ENCODE measurements around the gene CHAT. TPM values are rescaled to one million over a fixed set of nuclear protein-coding genes. Genes with fewer than 3 reads are reported as not detected.

CHAT gene
- total RNA-seq (2022; extraction: Qiagen RNA extraction): not detected in 5 replicates

DNA sequence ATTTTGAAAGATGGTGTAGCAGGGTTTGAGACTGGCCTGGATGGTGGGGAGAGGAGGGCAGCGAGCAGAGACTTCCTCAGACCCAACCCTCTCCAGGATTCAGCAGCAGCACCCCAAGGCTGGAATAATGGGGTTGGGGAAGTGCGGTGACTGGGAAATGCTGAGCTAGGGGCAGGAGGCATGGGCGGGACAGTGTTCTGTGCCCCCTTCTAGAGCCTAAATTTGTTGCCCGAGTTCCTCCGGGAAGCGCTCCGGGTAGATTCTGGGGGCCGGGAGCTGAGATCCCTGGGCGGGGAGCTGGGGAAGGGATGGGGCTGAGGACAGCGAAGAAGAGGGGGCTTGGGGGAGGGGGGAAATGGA lies at the start of gene CHAT:
CHAT (plus strand) TSS at position 156 of the 360 bp plus-strand sequence; CDS start at position 309, 153 bp downstream.

DNA sequence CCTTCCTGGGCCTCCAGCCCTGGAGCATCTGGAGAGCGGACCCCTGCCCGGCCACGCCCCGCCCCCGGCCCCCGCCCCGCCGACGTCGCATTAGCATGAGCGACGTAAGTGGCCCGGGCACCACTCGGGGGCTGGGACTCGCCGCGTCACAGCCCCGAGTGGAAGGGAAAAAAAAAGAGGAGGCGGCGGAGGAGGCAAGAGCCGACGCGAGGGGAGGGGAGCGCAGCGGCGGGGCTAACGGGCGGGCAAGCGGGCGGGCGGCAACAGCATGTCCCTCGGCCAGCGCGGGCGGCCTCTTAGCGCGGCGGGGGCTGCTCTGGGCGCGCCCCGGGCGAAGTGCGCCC lies 3.8 kb upstream of the CHAT start, which contains the start of gene SLC18A3:
SLC18A3 (plus strand) TSS at position 197 of the 344 bp plus-strand sequence. CDS start 431 bp downstream, outside the sequence.

GRCh38 chr10:49679480-49679893 lies 65.7 kb downstream of the CHAT start, which contains the start of gene C10orf53:
TSS of gene C10orf53 (plus strand) at chr10:49679651. CDS start at chr10:49679698, 47 bp downstream.

Other genes with a start within 250 kb of the CHAT start
- 0.03 to 0.08 TPM (median 0.06 TPM) in 3 of 5 replicates, not detected in the others for gene DRGX, start 217.9 kb upstream of the CHAT start, total RNA-seq (2022; extraction: Qiagen RNA extraction)
- gene ERCC6, start 74.9 kb upstream of the CHAT start, total RNA-seq (2022; extraction: Qiagen RNA extraction): 5.2 to 7.2 TPM (median 6.2 TPM) in 5 replicates
- 0.03 TPM in 1 of 5 replicates, not detected in the others for gene SLC18A3, start 3.7 kb upstream of the CHAT start, total RNA-seq (2022; extraction: Qiagen RNA extraction)
- gene C10orf53, start 65.6 kb downstream of the CHAT start, total RNA-seq (2022; extraction: Qiagen RNA extraction): not detected in 5 replicates
- gene OGDHL, start 148.3 kb downstream of the CHAT start, total RNA-seq (2022; extraction: Qiagen RNA extraction): 0.22 to 0.40 TPM (median 0.29 TPM) in 5 replicates